HG03432 (cell line): ENCODE measurements around the gene SETD1B.
"Not testable (repeated sequence)": the region's sequence is repeated elsewhere in the genome, so short reads cannot be mapped to it uniquely, and the experiment has no call there.

Source experiments
- ATAC-seq: cut with Tn5 transposase; IDR thresholded peaks from one replicate; pipeline ENCODE4 v1.9.1; 2021; ENCODE audit warnings: mild to moderate bottlenecking, moderate library complexity; ENCODE audit not compliant: unreplicated experiment

SETD1B gene

GRCh38 chr12:121845701-121846100 lies 41.9 kb downstream of the SETD1B start:
- no peak for ATAC-seq

- ATAC-seq = no peak
These were observed 45.4 kb downstream of the SETD1B start for GRCh38 chr12:121849211-121849610.

- ATAC-seq = no peak
These were observed 45.9 kb downstream of the SETD1B start for GRCh38 chr12:121849665-121850064.

- ATAC-seq = not testable (repeated sequence)
These were observed 48.6 kb downstream of the SETD1B start for GRCh38 chr12:121852392-121852791.

- ATAC-seq = no peak
These were observed 53.8 kb downstream of the SETD1B start for GRCh38 chr12:121857322-121858246.

GRCh38 chr12:121858318-121858661 lies 54.5 kb downstream of the SETD1B start:
- ATAC-seq = no peak

GRCh38 chr12:121858662-121859572 lies 55.1 kb downstream of the SETD1B start, which contains the start of gene HPD:
Gene HPD (minus strand): TSS chr12:121858859. CDS start chr12:121858823, 36 bp downstream.
- ATAC-seq = no peak

GRCh38 chr12:121860257-121860656 lies 56.4 kb downstream of the SETD1B start:
- ATAC-seq = no peak

- ATAC-seq = not testable (repeated sequence)
These were observed 56.9 kb downstream of the SETD1B start for GRCh38 chr12:121860699-121861098.

- no peak for ATAC-seq
These were observed 57.9 kb downstream of the SETD1B start for GRCh38 chr12:121861636-121862254.

GRCh38 chr12:121866331-121866730 lies 62.5 kb downstream of the SETD1B start:
- no peak for ATAC-seq

- not testable (repeated sequence) for ATAC-seq
These were observed 65.4 kb downstream of the SETD1B start for GRCh38 chr12:121869229-121869628.

GRCh38 chr12:121871467-121871866 lies 67.7 kb downstream of the SETD1B start:
- no peak for ATAC-seq

- no peak for ATAC-seq
These were observed 68.9 kb downstream of the SETD1B start for GRCh38 chr12:121872546-121873215.

- ATAC-seq = no peak
These were observed 69.4 kb downstream of the SETD1B start for GRCh38 chr12:121873216-121873569.

GRCh38 chr12:121874071-121874470 lies 70.3 kb downstream of the SETD1B start:
- no peak for ATAC-seq

GRCh38 chr12:121875582-121875981 lies 71.8 kb downstream of the SETD1B start:
- no peak for ATAC-seq

GRCh38 chr12:121876080-121876447 lies 72.3 kb downstream of the SETD1B start:
- ATAC-seq = not testable (repeated sequence)
